ENCODE results near the gene IL3.

The IL3 gene

DNA sequence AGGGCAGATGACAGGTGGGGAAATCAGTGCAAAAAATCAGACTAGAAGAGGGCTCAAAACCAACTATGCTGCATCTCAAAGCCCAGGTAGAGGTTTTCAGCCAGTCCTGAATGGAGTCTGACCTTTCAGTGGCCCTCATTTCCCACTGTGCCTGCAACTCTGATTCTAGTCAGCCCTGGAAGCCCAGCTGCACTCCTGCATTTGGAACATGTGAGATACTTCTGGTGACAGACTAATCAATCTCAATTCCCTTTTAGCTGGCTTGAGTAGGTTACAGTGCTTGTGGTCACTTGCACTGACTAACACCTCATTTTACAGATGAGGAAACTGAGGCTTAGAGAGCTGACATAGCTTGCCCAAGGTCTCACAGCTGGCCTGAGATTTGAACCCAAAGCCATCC, 41.1 kb upstream of the IL3 start:
- H2AFZ ChIP-seq (ENCODE audit: low read length, unreplicated experiment) = no peak overlapping the region
- H3K27me3 ChIP-seq (ENCODE audit: insufficient read depth, low read length) = peaks cover 76% of the 10 kb centered on the region
- no peak overlapping the region for H3K4me3 ChIP-seq (ENCODE audit: low read depth, low read length)
- H3K27ac ChIP-seq (ENCODE audit: low read depth, low read length) = no peak overlapping the region
- no peaks in the 10 kb centered on the region for H3K36me3 ChIP-seq (ENCODE audit: insufficient read depth, low read length)
- H3K79me2 ChIP-seq (ENCODE audit: control insufficient read depth, insufficient read depth, low read length, unreplicated experiment) = no peaks in the 10 kb centered on the region
- no peaks in the 10 kb centered on the region for H3K4me1 ChIP-seq (ENCODE audit: control insufficient read depth, insufficient read depth, low read length, unreplicated experiment)

DNA sequence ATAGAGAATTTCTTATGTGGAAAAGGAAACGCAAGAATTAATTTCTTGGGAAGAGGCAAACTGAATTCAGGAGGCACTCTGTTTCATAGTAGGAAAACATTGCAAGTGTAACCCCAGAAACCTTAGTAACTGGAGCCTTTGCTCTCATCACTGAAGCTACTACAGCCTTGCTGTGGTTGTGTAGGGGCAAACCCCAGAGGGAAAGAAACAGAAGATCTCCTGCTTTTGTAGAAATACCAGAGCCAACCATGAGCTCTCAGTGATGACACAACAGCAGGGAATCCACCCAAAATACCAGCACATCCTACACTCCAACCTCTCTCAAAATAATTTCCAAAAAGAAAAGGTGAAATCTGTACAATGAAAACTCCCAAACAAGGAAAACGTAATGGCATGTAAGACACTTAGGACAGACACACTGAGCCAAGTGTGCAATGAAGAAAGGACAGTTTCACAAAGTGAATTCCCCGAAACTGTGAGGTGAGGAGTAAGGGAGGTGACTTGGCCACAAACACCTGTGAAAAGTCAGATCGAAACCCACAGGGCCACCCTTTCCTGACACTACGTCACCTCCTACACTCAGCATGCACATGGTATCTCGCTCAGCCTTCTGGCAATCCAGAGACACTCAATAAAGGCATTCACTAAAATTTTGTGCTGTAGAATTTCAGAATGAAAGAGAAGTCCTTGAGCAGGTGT, 40.4 kb upstream of the IL3 start:
- peaks cover 76% of the 10 kb centered on the region for H3K27me3 ChIP-seq (ENCODE audit: insufficient read depth, low read length)
- H3K4me1 ChIP-seq (ENCODE audit: control insufficient read depth, insufficient read depth, low read length, unreplicated experiment) = no peaks in the 10 kb centered on the region
- no peaks in the 10 kb centered on the region for H3K36me3 ChIP-seq (ENCODE audit: insufficient read depth, low read length)
- H3K79me2 ChIP-seq (ENCODE audit: control insufficient read depth, insufficient read depth, low read length, unreplicated experiment) = no peaks in the 10 kb centered on the region
- no peak overlapping the region for H2AFZ ChIP-seq (ENCODE audit: low read length, unreplicated experiment)
- no peak overlapping the region for H3K4me3 ChIP-seq (ENCODE audit: low read depth, low read length)
- no peak overlapping the region for H3K27ac ChIP-seq (ENCODE audit: low read depth, low read length)

DNA sequence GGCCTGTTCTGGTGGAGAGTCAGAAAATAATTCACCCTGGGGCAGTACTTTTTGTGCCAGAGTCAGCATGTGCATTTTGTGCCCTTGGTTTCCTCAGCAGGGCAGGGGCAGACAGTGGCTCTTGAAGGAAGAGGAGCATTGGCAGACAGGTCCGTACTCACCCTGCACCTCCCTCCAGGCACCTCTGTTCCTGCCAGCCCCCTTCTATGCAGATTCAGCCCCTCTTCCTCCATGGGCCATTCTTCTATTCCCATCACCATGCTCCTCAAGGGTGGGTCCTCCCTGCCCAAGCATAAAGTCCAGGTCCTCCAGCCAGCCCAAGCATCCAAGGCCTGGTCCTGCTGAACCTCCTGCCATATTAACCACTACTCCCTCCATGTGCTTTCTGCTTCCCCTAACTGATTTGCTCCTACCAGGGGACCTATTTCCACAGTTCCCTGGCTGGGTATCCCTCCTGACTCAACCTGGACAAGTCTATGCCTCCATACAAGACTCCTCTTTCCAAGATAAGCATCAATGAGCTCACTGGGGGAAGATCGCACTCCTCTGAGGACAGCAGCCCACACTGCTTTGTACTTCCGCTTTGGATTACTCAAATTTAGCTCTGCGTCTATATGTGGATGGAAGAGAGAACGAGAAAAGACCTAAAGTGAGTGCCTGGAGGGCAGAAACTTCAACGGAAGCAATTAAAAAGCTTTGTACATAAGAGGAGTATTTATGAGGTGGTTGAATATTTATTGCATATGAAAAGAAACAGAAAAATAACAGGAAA, 39.7 kb upstream of the IL3 start:
- no peaks in the 10 kb centered on the region for H3K4me1 ChIP-seq (ENCODE audit: control insufficient read depth, insufficient read depth, low read length, unreplicated experiment)
- no peak overlapping the region for H3K27ac ChIP-seq (ENCODE audit: low read depth, low read length)
- H3K4me3 ChIP-seq (ENCODE audit: low read depth, low read length) = no peak overlapping the region
- H3K36me3 ChIP-seq (ENCODE audit: insufficient read depth, low read length) = no peaks in the 10 kb centered on the region
- no peaks in the 10 kb centered on the region for H3K79me2 ChIP-seq (ENCODE audit: control insufficient read depth, insufficient read depth, low read length, unreplicated experiment)
- H2AFZ ChIP-seq (ENCODE audit: low read length, unreplicated experiment) = no peak overlapping the region
- peaks cover 76% of the 10 kb centered on the region for H3K27me3 ChIP-seq (ENCODE audit: insufficient read depth, low read length)

- peaks cover 70% of the 10 kb centered on the region for H3K27me3 ChIP-seq (ENCODE audit: insufficient read depth, low read length)
These were observed 38.8 kb upstream of the IL3 start for GRCh38 chr5:132021654-132022053.

DNA sequence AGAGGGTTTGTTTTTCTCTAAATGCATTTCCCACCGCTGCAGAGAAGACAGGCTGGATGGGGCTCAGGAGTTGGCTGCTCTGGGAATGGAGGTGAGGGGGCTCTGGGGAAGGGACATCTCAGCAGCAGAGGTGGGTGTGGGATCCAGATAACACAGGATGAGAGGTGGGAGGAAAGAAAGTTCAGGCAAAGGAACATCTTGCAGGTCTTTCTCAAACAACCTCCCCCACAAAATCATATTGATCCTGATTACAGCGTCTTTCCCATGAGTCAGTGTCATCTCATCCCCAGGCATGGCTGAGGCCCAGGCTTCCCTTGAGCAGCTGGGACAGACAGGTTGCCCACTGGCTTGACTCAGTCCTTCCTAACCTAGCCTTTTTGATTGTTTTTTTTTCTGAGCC, 37.7 kb upstream of the IL3 start:
- Histone ChIP-seq H3K36me3 (ENCODE audit: insufficient read depth, low read length) (no peaks in the 10 kb centered on the region), H3K27ac (ENCODE audit: low read depth, low read length) (no peak overlapping the region), H3K27me3 (ENCODE audit: insufficient read depth, low read length) (peaks cover 60% of the 10 kb centered on the region), H2AFZ (ENCODE audit: low read length, unreplicated experiment) (no peak overlapping the region), H3K4me1 (ENCODE audit: control insufficient read depth, insufficient read depth, low read length, unreplicated experiment) (no peaks in the 10 kb centered on the region), H3K4me3 (ENCODE audit: low read depth, low read length) (no peak overlapping the region), H3K79me2 (ENCODE audit: control insufficient read depth, insufficient read depth, low read length, unreplicated experiment) (no peaks in the 10 kb centered on the region)

More at GRCh38 chr5:132021654-132022053, 38.8 kb upstream of the IL3 start:
- no peak overlapping the region for H3K4me3 ChIP-seq (ENCODE audit: low read depth, low read length)
- H3K79me2 ChIP-seq (ENCODE audit: control insufficient read depth, insufficient read depth, low read length, unreplicated experiment) = no peaks in the 10 kb centered on the region
- H3K27ac ChIP-seq (ENCODE audit: low read depth, low read length) = no peak overlapping the region
- no peak overlapping the region for H2AFZ ChIP-seq (ENCODE audit: low read length, unreplicated experiment)
- no peaks in the 10 kb centered on the region for H3K36me3 ChIP-seq (ENCODE audit: insufficient read depth, low read length)
- H3K4me1 ChIP-seq (ENCODE audit: control insufficient read depth, insufficient read depth, low read length, unreplicated experiment) = no peaks in the 10 kb centered on the region

DNA sequence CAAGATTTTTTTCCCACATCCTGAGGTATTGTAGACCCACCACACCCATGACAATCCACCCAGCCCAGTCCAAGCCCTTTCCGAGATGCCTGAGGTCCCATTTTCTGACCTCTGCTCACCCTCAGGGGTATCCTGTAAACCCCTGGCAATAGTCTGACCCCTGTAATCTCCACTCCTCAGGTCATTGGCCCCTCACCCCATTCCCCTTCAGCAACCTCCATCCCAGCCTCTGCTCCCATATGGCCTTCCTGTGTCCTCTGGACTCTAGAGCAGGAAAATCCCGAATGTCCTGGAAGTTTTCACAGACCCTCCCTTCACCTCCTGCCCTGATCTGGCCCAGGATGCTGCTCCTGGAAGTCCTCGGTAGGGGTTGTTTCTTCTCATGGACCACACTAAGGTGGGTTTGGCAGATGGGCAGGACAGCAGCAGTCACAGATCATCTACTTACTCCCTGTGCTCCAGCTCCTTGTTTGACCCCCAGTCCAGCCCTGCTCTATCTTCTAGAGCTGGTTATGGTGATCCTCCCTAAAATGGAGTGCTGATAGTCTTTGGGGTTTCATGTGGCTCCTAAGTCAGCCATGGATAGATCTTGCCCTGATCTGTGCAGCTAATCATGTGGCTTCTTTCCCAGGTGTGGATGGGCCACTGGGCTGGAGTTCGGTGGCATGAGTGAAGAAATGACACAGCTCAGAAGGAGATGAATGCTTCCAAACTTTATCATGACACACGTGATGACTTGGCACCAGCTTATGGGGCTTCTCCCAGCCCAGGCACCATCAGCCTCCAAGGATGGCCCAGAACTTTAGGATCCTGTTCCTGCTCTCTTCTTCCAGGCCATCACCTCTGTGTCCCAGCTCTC, 37.0 kb upstream of the IL3 start:
- Histone ChIP-seq H3K27ac (ENCODE audit: low read depth, low read length) (no peak overlapping the region), H3K27me3 (ENCODE audit: insufficient read depth, low read length) (peaks cover 56% of the 10 kb centered on the region), H3K4me1 (ENCODE audit: control insufficient read depth, insufficient read depth, low read length, unreplicated experiment) (no peaks in the 10 kb centered on the region), H3K36me3 (ENCODE audit: insufficient read depth, low read length) (no peaks in the 10 kb centered on the region), H2AFZ (ENCODE audit: low read length, unreplicated experiment) (no peak overlapping the region), H3K4me3 (ENCODE audit: low read depth, low read length) (no peak overlapping the region), H3K79me2 (ENCODE audit: control insufficient read depth, insufficient read depth, low read length, unreplicated experiment) (no peaks in the 10 kb centered on the region)

- Histone ChIP-seq H3K36me3 (ENCODE audit: insufficient read depth, low read length) (no peaks in the 10 kb centered on the region), H3K4me1 (ENCODE audit: control insufficient read depth, insufficient read depth, low read length, unreplicated experiment) (no peaks in the 10 kb centered on the region), H3K4me3 (ENCODE audit: low read depth, low read length) (no peak overlapping the region), H3K79me2 (ENCODE audit: control insufficient read depth, insufficient read depth, low read length, unreplicated experiment) (no peaks in the 10 kb centered on the region), H2AFZ (ENCODE audit: low read length, unreplicated experiment) (no peak overlapping the region), H3K27ac (ENCODE audit: low read depth, low read length) (no peak overlapping the region), H3K27me3 (ENCODE audit: insufficient read depth, low read length) (peaks cover 54% of the 10 kb centered on the region)
These were observed 36.4 kb upstream of the IL3 start for GRCh38 chr5:132024117-132024435.

DNA sequence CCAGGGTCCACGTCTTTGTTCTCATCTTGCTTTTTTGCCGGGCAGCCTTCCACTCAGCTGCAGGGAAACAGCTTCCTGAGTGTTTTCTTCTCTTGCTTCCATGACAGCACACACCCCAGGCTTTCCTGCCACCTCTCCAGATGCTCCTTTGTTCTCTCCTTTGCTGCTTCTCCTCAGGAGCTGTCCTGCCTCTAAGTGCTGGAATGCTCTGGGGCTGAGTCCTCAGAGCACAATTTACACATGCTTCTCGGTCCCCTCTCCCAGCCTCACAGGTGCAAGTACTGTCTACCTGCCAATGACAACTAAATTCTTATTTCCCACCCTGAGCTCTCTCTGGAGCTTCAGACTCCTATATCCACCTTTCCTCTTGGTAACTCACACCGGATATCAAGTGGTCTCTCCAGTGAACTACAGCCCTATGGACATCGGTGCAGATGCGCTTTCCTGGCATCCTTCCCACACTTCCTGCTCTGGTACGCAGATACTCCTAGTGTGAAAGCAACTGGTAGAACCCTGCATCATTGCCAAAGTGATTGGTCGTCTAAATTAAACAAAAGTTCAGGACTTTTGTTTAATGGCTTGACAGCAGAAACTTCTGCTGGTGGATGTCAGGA, 35.6 kb upstream of the IL3 start:
- Histone ChIP-seq H2AFZ (ENCODE audit: low read length, unreplicated experiment) (no peak overlapping the region), H3K27me3 (ENCODE audit: insufficient read depth, low read length) (peaks cover 51% of the 10 kb centered on the region), H3K4me1 (ENCODE audit: control insufficient read depth, insufficient read depth, low read length, unreplicated experiment) (no peaks in the 10 kb centered on the region), H3K4me3 (ENCODE audit: low read depth, low read length) (no peak overlapping the region), H3K36me3 (ENCODE audit: insufficient read depth, low read length) (no peaks in the 10 kb centered on the region), H3K79me2 (ENCODE audit: control insufficient read depth, insufficient read depth, low read length, unreplicated experiment) (no peaks in the 10 kb centered on the region), H3K27ac (ENCODE audit: low read depth, low read length) (no peak overlapping the region)

DNA sequence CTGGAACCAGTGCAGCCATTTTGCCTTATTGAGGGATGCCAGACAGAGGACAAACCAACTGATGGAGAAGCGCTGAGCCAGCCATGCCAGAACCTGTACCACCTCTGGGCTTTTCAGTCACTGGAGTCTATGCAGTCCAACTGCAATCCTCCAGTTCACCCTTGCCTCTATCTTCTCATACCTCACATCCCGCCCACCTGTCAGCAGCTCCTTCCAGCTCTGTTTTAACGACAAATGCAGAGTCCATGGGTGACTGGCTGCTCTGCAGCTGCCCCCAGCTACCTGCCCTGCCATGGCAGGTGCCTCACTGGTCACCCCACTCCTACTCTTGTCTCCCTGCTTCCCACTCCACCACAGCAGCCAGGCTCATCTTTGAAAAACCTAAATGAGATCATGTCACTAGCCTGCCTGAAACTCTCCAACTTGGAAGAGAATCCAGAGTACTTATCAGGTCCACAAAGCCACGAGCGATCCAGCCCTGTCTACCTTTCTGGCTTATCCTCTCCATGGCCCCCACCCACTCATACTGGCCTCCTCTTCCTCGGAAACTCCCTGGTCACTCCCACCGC, 35.0 kb upstream of the IL3 start:
- Histone ChIP-seq H2AFZ (ENCODE audit: low read length, unreplicated experiment) (no peak overlapping the region), H3K36me3 (ENCODE audit: insufficient read depth, low read length) (no peaks in the 10 kb centered on the region), H3K79me2 (ENCODE audit: control insufficient read depth, insufficient read depth, low read length, unreplicated experiment) (no peaks in the 10 kb centered on the region), H3K27me3 (ENCODE audit: insufficient read depth, low read length) (peaks cover 51% of the 10 kb centered on the region), H3K4me1 (ENCODE audit: control insufficient read depth, insufficient read depth, low read length, unreplicated experiment) (no peaks in the 10 kb centered on the region), H3K27ac (ENCODE audit: low read depth, low read length) (no peak overlapping the region), H3K4me3 (ENCODE audit: low read depth, low read length) (no peak overlapping the region)

GRCh38 chr5:132026516-132027008, 33.9 kb upstream of the IL3 start:
- Histone ChIP-seq H3K27ac (ENCODE audit: low read depth, low read length) (no peak overlapping the region), H3K27me3 (ENCODE audit: insufficient read depth, low read length) (peaks cover 57% of the 10 kb centered on the region), H3K4me3 (ENCODE audit: low read depth, low read length) (no peak overlapping the region), H3K79me2 (ENCODE audit: control insufficient read depth, insufficient read depth, low read length, unreplicated experiment) (no peaks in the 10 kb centered on the region), H2AFZ (ENCODE audit: low read length, unreplicated experiment) (no peak overlapping the region), H3K4me1 (ENCODE audit: control insufficient read depth, insufficient read depth, low read length, unreplicated experiment) (no peaks in the 10 kb centered on the region), H3K36me3 (ENCODE audit: insufficient read depth, low read length) (no peaks in the 10 kb centered on the region)

All from ACC112 (cell line).